GM10266 (cell line): Measurements from ENCODE around the gene GLYATL3.

Source experiments
- DNase-seq: peaks from one replicate; pipeline ENCODE4 v3.0.0; 2012; ENCODE audit errors: extremely low spot score
- CTCF ChIP-seq: IDR thresholded peaks from 2 replicates; pipeline ENCODE4 v1.5.1; 2012; ENCODE audit warnings: mild to moderate bottlenecking, low read depth; ENCODE audit not compliant: control insufficient read depth, insufficient read depth; ENCODE audit errors: missing control alignments

GLYATL3 gene

GRCh38 chr6:49515485-49516146 is 15.9 kb downstream of the GLYATL3 start:
- DNase-seq = no peak
- no peak for TF ChIP-seq CTCF

GRCh38 chr6:49516147-49516505 is 16.4 kb downstream of the GLYATL3 start:
- no peak for DNase-seq
- no peak for TF ChIP-seq CTCF

GRCh38 chr6:49517919-49518318 is 18.2 kb downstream of the GLYATL3 start:
- no peak for TF ChIP-seq CTCF

GRCh38 chr6:49519660-49520059 is 19.9 kb downstream of the GLYATL3 start:
- no peak for TF ChIP-seq CTCF
- no peak for DNase-seq

More at GRCh38 chr6:49517919-49518318, 18.2 kb downstream of the GLYATL3 start:
- DNase-seq = no peak

GRCh38 chr6:49522710-49523593 is 23.2 kb downstream of the GLYATL3 start:
- no peak for DNase-seq
- TF ChIP-seq CTCF = no peak

GRCh38 chr6:49523901-49524300 is 24.2 kb downstream of the GLYATL3 start:
- TF ChIP-seq CTCF = no peak

GRCh38 chr6:49524541-49524940 is 24.8 kb downstream of the GLYATL3 start:
- TF ChIP-seq CTCF = no peak
- no peak for DNase-seq

More at GRCh38 chr6:49523901-49524300, 24.2 kb downstream of the GLYATL3 start:
- no peak for DNase-seq
